Spleen (tissue), 7 donors: ENCODE results near the gene TMEM126B.

Source experiments
- POLR2A ChIP-seq, 3 donors: fragments of 450-650 bp; IDR thresholded peaks; one replicate each; pipeline ENCODE4 v1.5.1; 2017; ENCODE audit warnings: antibody characterized with exemption in 3 of 3, mild to moderate bottlenecking in 1 of 3
- POLR2AphosphoS5 ChIP-seq, 3 donors: sonication (generic); formaldehyde crosslinking; IDR thresholded peaks; one replicate each; pipeline ENCODE4 v1.5.1; 2017; ENCODE audit warnings: antibody characterized with exemption in 3 of 3
- TF ChIP-seq, protein P1 (sequence below), 11 experiments: fragments of 200-600 bp in 7 of 11; fragments of 450-650 bp in 4 of 11; sonication (generic) in 4 of 11; IDR thresholded peaks in 8 of 11; conservative IDR thresholded peaks in 3 of 11; 1 replicate in 7 of 11; 2 replicates in 4 of 11; pipeline versions ENCODE4 v1.4.0 to v1.8.0; 2016 to 2021; ENCODE audit warnings: antibody characterized with exemption in 11 of 11, inconsistent platforms in 4 of 11, mild to moderate bottlenecking in 1 of 11
- donor health status: DM: no; HTN: no; CAD: no; lungs with moderate emphysema.
- donor health status: DM: no; HTN: no; CAD: no.
- donor health status: DM: no; HTN: no; CAD: no.

DNA sequence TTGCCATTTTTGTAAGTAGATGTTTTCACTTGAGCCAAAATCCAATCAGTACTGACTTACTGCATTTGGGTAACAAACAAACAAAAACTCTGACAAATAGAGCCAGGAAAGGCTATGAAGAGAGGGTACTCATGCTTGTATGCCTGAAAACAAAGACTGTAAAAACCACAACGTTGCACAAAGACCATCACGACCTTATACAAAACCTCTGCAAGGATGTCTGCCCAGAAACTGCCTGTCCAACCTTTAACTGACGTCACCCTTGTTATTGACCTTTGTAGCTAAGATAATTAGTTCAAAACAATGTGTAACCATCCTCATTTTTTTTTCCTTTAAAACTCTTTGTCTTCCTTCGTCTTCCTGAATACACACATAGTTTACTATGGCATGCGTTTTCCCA, 37.3 kb downstream of the TMEM126B start:
- no peak for TF ChIP-seq POLR2AphosphoS5 (IDR thresholded peaks at IDR 0.05)
- TF ChIP-seq POLR2A (IDR thresholded peaks at IDR 0.05), result no peak
- TF ChIP-seq, protein P1, sequence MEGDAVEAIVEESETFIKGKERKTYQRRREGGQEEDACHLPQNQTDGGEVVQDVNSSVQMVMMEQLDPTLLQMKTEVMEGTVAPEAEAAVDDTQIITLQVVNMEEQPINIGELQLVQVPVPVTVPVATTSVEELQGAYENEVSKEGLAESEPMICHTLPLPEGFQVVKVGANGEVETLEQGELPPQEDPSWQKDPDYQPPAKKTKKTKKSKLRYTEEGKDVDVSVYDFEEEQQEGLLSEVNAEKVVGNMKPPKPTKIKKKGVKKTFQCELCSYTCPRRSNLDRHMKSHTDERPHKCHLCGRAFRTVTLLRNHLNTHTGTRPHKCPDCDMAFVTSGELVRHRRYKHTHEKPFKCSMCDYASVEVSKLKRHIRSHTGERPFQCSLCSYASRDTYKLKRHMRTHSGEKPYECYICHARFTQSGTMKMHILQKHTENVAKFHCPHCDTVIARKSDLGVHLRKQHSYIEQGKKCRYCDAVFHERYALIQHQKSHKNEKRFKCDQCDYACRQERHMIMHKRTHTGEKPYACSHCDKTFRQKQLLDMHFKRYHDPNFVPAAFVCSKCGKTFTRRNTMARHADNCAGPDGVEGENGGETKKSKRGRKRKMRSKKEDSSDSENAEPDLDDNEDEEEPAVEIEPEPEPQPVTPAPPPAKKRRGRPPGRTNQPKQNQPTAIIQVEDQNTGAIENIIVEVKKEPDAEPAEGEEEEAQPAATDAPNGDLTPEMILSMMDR (IDR thresholded peaks at IDR 0.05 in 8 of 11, conservative IDR thresholded peaks at IDR 0.05 in 3 of 11), result no peak
